HepG2 (cell line): ENCODE data around the gene ARPC1A. TPM values are rescaled to one million over a fixed set of nuclear protein-coding genes. Genes with fewer than 3 reads are reported as not detected.

Experiments
- BRF2 ChIP-seq: sonication (generic); formaldehyde crosslinking; IDR thresholded peaks from 2 replicates; pipeline ENCODE4 v1.8.1; 2022; ENCODE audit warnings: mild to moderate bottlenecking, missing genetic modification reagents
- FIP1L1 ChIP-seq: fragments of 200-400 bp; formaldehyde crosslinking; IDR thresholded peaks from 2 replicates; pipeline ENCODE4 v1.6.1; 2018; ENCODE audit warnings: low read depth, mild to moderate bottlenecking, low read length, moderate library complexity, borderline replicate concordance; ENCODE audit not compliant: insufficient read depth
- GATAD2A ChIP-seq: IDR thresholded peaks from 2 replicates; pipeline ENCODE4 v1.6.1; 2016
- HES4 ChIP-seq: sonication (generic); formaldehyde crosslinking; IDR thresholded peaks from 2 replicates; pipeline ENCODE4 v1.9.0; 2021; ENCODE audit warnings: mild to moderate bottlenecking, missing genetic modification reagents, borderline replicate concordance
- HNF1B ChIP-seq: sonication (generic); formaldehyde crosslinking; IDR thresholded peaks from 2 replicates; pipeline ENCODE4 v1.5.1; 2020; ENCODE audit warnings: mild to moderate bottlenecking, moderate library complexity, missing genetic modification reagents
- HNRNPUL1 ChIP-seq: fragments of 200-400 bp; formaldehyde crosslinking; IDR thresholded peaks from 2 replicates; pipeline ENCODE4 v1.6.1; 2017; ENCODE audit warnings: low read depth, mild to moderate bottlenecking, low read length, moderate library complexity
- IKZF4 ChIP-seq: sonication (generic); formaldehyde crosslinking; IDR thresholded peaks from 2 replicates; pipeline ENCODE4 v1.5.1; 2020; ENCODE audit warnings: borderline replicate concordance, mild to moderate bottlenecking, low read depth, missing genetic modification reagents; ENCODE audit errors: not compliant biosample characterization
- KLF11 ChIP-seq: IDR thresholded peaks from 2 replicates; pipeline ENCODE4 v1.6.1; 2016; ENCODE audit warnings: missing compliant biosample characterization
- MYC ChIP-seq: sonication (generic); formaldehyde crosslinking; IDR thresholded peaks from 2 replicates; pipeline ENCODE4 v1.9.0; 2021; ENCODE audit warnings: missing genetic modification reagents, borderline replicate concordance
- NFE2L1 ChIP-seq: sonication (generic); formaldehyde crosslinking; IDR thresholded peaks from 2 replicates; pipeline ENCODE4 v1.4.0; 2020; ENCODE audit warnings: missing genetic modification reagents, mild to moderate bottlenecking, borderline replicate concordance
- SALL1 ChIP-seq: sonication (generic); formaldehyde crosslinking; IDR thresholded peaks from 2 replicates; pipeline ENCODE4 v1.8.0; 2022; ENCODE audit warnings: mild to moderate bottlenecking, missing genetic modification reagents
- SMARCC2 ChIP-seq: fragments of 450-650 bp; IDR thresholded peaks from 2 replicates; pipeline ENCODE4 v1.6.1; 2017; ENCODE audit warnings: antibody characterized with exemption, mild to moderate bottlenecking
- ZFY ChIP-seq: sonication (generic); formaldehyde crosslinking; IDR thresholded peaks from 2 replicates; pipeline ENCODE4 v1.4.0; 2020; ENCODE audit warnings: missing genetic modification reagents
- ZNF136 ChIP-seq: sonication (generic); formaldehyde crosslinking; IDR thresholded peaks from 2 replicates; pipeline ENCODE4 v1.8.1; 2022; ENCODE audit warnings: low read depth, mild to moderate bottlenecking, moderate library complexity, missing genetic modification reagents
- ZNF3 ChIP-seq: IDR thresholded peaks from 2 replicates; pipeline ENCODE4 v1.7.0; 2017; ENCODE audit warnings: inconsistent platforms
- ZNF333 ChIP-seq: sonication (generic); formaldehyde crosslinking; IDR thresholded peaks from 2 replicates; pipeline ENCODE4 v1.4.0; 2020; ENCODE audit warnings: mild to moderate bottlenecking, missing genetic modification reagents, borderline replicate concordance
- polyA plus RNA-seq, 8 experiments: library from polyadenylated mRNA; depleted of rRNA in 3 of 8; stranded (reverse) in 7 of 8; unstranded in 1 of 8; fragments of >200 nt; fragmentation: Illumina TruSeq in 4 of 8; extraction: Trizol in 4 of 8; gene quantifications; 2 replicates each; pipeline versions ENCODE4 v1.2.1 to v1.2.3, GENCODE V29; 2011 to 2016; ENCODE audit warnings: low read depth in 4 of 8, missing spikeins in 1 of 8, mixed read lengths in 1 of 8; ENCODE audit not compliant: insufficient read depth in 1 of 8
- total RNA-seq, 5 experiments: library from RNA; depleted of rRNA; stranded (reverse); fragments of >200 nt; fragmentation: Illumina TruSeq; extraction: Trizol; gene quantifications; 2 replicates each; pipeline ENCODE4 v1.2.3, GENCODE V29; 2016; ENCODE audit warnings: low read depth in 1 of 5
- TF ChIP-seq, protein P1 (sequence below): sonication (generic); formaldehyde crosslinking; IDR thresholded peaks from 2 replicates; pipeline ENCODE4 v1.4.0; 2020; ENCODE audit warnings: mild to moderate bottlenecking, missing genetic modification reagents
- TF ChIP-seq, protein P2 (sequence below): sonication (generic); formaldehyde crosslinking; IDR thresholded peaks from 2 replicates; pipeline ENCODE4 v1.4.0; 2020; ENCODE audit warnings: missing genetic modification reagents
- TF ChIP-seq, protein P3 (sequence below): sonication (generic); formaldehyde crosslinking; IDR thresholded peaks from 2 replicates; pipeline ENCODE4 v1.8.0; 2023; ENCODE audit warnings: mild to moderate bottlenecking, missing genetic modification reagents

Gene ARPC1A
- total and polyA plus RNA-seq, 2 of the 13 experiments (the other 11 are each of a cell fraction or from before 2014, with no cell fraction given): 44.3 to 88.5 TPM

DNA sequence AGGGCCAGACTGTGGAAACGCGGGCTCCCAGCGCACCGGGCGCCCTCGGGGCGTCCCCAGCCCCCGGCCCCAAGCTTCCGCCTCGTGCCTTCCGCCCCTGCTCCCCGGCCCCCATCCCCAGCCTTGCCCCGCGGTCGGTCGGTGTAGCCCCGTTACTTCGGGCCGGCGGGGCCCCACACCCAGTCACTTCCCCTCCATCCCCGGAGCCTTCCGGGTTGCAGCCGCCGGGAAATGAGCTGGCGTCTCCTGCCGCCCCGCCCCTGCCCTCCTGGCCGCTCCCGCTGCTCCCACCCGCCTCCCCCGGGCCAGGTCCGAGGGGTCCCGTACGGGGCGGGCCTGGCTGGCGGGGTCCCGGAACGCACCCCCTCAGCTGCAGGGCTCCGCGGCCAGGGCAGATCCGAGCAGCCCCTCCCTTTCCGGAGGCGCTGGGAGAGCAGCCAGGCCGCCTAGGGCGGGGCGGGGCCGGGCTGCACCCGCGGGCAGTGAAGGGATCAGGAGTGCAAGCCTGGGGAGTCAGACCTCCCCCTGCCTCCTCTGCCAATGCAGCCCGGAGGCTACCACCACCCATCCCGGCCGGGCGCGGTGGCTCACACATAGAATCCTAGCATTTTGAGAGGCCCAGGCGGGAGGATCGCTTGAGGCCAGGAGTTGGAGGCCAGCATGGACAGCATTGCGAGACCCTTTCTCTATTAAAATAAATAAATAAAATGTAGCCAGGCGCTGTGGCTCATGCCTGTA is 49.5 kb downstream of the ARPC1A start (continued):
- TF ChIP-seq ZNF333: no peak
- TF ChIP-seq KLF11 (CRISPR knock-in tag): no peak
- TF ChIP-seq GATAD2A (CRISPR knock-in tag): no peak
- TF ChIP-seq ZFY (CRISPR knock-in tag): peak; percentile 69; the same call in 1 of the 2 replicates
- no peak for TF ChIP-seq IKZF4 (CRISPR knock-in tag)
- no peak for TF ChIP-seq ZNF3 (CRISPR knock-in tag)
- no peak for TF ChIP-seq FIP1L1
- TF ChIP-seq, protein P1, sequence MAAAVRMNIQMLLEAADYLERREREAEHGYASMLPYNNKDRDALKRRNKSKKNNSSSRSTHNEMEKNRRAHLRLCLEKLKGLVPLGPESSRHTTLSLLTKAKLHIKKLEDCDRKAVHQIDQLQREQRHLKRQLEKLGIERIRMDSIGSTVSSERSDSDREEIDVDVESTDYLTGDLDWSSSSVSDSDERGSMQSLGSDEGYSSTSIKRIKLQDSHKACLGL (CRISPR knock-in tag): no peak
- TF ChIP-seq HNRNPUL1: no peak
- TF ChIP-seq ZNF136 (CRISPR knock-in tag): no peak
- TF ChIP-seq, protein P2, sequence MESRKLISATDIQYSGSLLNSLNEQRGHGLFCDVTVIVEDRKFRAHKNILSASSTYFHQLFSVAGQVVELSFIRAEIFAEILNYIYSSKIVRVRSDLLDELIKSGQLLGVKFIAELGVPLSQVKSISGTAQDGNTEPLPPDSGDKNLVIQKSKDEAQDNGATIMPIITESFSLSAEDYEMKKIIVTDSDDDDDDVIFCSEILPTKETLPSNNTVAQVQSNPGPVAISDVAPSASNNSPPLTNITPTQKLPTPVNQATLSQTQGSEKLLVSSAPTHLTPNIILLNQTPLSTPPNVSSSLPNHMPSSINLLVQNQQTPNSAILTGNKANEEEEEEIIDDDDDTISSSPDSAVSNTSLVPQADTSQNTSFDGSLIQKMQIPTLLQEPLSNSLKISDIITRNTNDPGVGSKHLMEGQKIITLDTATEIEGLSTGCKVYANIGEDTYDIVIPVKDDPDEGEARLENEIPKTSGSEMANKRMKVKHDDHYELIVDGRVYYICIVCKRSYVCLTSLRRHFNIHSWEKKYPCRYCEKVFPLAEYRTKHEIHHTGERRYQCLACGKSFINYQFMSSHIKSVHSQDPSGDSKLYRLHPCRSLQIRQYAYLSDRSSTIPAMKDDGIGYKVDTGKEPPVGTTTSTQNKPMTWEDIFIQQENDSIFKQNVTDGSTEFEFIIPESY: no peak
- no peak for TF ChIP-seq BRF2 (CRISPR knock-in tag)
- TF ChIP-seq HES4: no peak
- peak; percentile 27; the same call in 1 of the 2 replicates for TF ChIP-seq MYC (CRISPR knock-in tag)
- TF ChIP-seq, protein P3, sequence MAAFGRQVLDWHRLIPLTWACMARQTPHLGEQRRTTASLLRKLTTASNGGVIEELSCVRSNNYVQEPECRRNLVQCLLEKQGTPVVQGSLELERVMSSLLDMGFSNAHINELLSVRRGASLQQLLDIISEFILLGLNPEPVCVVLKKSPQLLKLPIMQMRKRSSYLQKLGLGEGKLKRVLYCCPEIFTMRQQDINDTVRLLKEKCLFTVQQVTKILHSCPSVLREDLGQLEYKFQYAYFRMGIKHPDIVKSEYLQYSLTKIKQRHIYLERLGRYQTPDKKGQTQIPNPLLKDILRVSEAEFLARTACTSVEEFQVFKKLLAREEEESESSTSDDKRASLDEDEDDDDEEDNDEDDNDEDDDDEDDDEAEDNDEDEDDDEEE (CRISPR knock-in tag): peak; percentile 28; the same call in 1 of the 2 replicates
- no peak for TF ChIP-seq SMARCC2
- no peak for TF ChIP-seq HNF1B (CRISPR knock-in tag)
- TF ChIP-seq SALL1 (CRISPR knock-in tag): peak; percentile 35; the same call in 1 of the 2 replicates
- no peak for TF ChIP-seq NFE2L1 (CRISPR knock-in tag)
